DND-41 (cell line): ENCODE measurements around the gene TMEM44.

ENCODE experiments used
- ATAC-seq: fragments of 200-7000 bp; cut with Tn5 transposase; 3 replicates; pipeline ENCODE4 v1.9.1; 2021; ENCODE audit warnings: low read depth; ENCODE audit not compliant: insufficient read depth
- DNase-seq: peaks from one replicate; pipeline ENCODE4 v3.0.0-alpha.2; 2020
- H2AFZ ChIP-seq: 2 replicates; pipeline ENCODE4 v1.6.0; 2012; ENCODE audit warnings: low read depth, low read length
- H3K27ac ChIP-seq: 2 replicates; pipeline ENCODE4 v1.5.1; 2012; ENCODE audit warnings: low read length, inconsistent platforms
- H3K27me3 ChIP-seq: fragments of 200-600 bp; sonication (generic); 2 replicates; pipeline ENCODE4 v1.6.0; 2012; ENCODE audit warnings: low read length, mild to moderate bottlenecking, inconsistent platforms; ENCODE audit not compliant: insufficient read depth, poor library complexity
- H3K36me3 ChIP-seq: 2 replicates; pipeline ENCODE4 v1.5.1; 2012; ENCODE audit warnings: low read length, inconsistent platforms; ENCODE audit not compliant: insufficient read depth
- H3K4me1 ChIP-seq: 2 replicates; pipeline ENCODE4 v1.5.1; 2012; ENCODE audit warnings: mild to moderate bottlenecking, low read length; ENCODE audit not compliant: insufficient read depth
- H3K4me2 ChIP-seq: 2 replicates; pipeline ENCODE4 v1.6.0; 2012; ENCODE audit warnings: mild to moderate bottlenecking, moderate library complexity, low read length, inconsistent platforms; ENCODE audit not compliant: insufficient read depth
- H3K4me3 ChIP-seq, 2 experiments: fragments of 200-600 bp in 1 of 2; shearing (Covaris generic) in 1 of 2; 2 replicates each; pipeline ENCODE4 v1.5.1; 2012 to 2016; ENCODE audit warnings: inconsistent platforms in 2 of 2, low read length in 2 of 2, mild to moderate bottlenecking in 2 of 2, low read depth in 1 of 2, moderate library complexity in 1 of 2
- H3K79me2 ChIP-seq: 2 replicates; pipeline ENCODE4 v1.6.0; 2012; ENCODE audit warnings: low read length, inconsistent platforms; ENCODE audit not compliant: insufficient read depth
- H3K9ac ChIP-seq: 2 replicates; pipeline ENCODE4 v1.6.0; 2012; ENCODE audit warnings: low read depth, mild to moderate bottlenecking, inconsistent platforms, low read length, moderate library complexity
- H3K9me3 ChIP-seq: 2 replicates; pipeline ENCODE4 v1.5.1; 2012; ENCODE audit warnings: low read length, moderate library complexity, mild to moderate bottlenecking, inconsistent platforms; ENCODE audit not compliant: insufficient read depth, severe bottlenecking
- H4K20me1 ChIP-seq: 2 replicates; pipeline ENCODE4 v1.6.0; 2012; ENCODE audit warnings: low read length; ENCODE audit not compliant: insufficient read depth
- EZH2 ChIP-seq: IDR thresholded peaks from 3 replicates; pipeline ENCODE4 v1.6.1; 2012; ENCODE audit warnings: borderline replicate concordance, low read depth, mild to moderate bottlenecking, moderate library complexity, low read length, inconsistent platforms; ENCODE audit not compliant: severe bottlenecking
- TF ChIP-seq, protein P1 (sequence below): IDR thresholded peaks from 2 replicates; pipeline ENCODE4 v1.5.1; 2012; ENCODE audit warnings: borderline replicate concordance, low read length, moderate library complexity, mild to moderate bottlenecking; ENCODE audit not compliant: poor library complexity, severe bottlenecking; ENCODE audit errors: extremely low read depth

The TMEM44 gene

DNA sequence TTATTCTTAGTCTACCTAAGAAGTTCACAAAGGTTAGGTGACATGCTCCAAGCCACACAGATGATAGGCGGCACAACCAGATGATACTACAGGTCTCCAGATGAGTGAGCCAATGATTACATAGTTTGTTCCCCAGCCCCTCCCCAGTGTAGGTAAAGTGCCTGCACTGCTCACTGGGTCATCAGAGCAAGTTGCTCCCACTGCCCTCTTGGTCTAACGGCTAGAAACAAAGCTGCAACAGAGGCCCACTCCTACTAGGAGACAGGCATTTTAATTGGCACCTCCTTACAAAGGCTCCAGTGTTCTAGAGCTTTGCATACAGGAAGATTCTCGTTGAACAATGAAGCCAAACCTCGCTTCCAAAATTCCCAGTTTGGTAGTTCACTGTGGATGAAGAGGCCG is 47.3 kb downstream of the TMEM44 start:
- ATAC-seq (no peak), DNase-seq (no peak)
- no peaks in the 10 kb centered on the region for H4K20me1 ChIP-seq
- TF ChIP-seq, protein P1, sequence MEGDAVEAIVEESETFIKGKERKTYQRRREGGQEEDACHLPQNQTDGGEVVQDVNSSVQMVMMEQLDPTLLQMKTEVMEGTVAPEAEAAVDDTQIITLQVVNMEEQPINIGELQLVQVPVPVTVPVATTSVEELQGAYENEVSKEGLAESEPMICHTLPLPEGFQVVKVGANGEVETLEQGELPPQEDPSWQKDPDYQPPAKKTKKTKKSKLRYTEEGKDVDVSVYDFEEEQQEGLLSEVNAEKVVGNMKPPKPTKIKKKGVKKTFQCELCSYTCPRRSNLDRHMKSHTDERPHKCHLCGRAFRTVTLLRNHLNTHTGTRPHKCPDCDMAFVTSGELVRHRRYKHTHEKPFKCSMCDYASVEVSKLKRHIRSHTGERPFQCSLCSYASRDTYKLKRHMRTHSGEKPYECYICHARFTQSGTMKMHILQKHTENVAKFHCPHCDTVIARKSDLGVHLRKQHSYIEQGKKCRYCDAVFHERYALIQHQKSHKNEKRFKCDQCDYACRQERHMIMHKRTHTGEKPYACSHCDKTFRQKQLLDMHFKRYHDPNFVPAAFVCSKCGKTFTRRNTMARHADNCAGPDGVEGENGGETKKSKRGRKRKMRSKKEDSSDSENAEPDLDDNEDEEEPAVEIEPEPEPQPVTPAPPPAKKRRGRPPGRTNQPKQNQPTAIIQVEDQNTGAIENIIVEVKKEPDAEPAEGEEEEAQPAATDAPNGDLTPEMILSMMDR: no peak
- TF ChIP-seq EZH2: no peak
- no peak overlapping the region for H3K9ac ChIP-seq
- H3K4me2 ChIP-seq: no peak overlapping the region
- no peaks in the 10 kb centered on the region for H3K27me3 ChIP-seq
- no peak overlapping the region for H2AFZ ChIP-seq
- H3K9me3 ChIP-seq: no peaks in the 10 kb centered on the region
- H3K4me1 ChIP-seq: peaks cover 17% of the 10 kb centered on the region
- H3K36me3 ChIP-seq: peaks cover 39% of the 10 kb centered on the region
- H3K79me2 ChIP-seq: peaks cover 11% of the 10 kb centered on the region
- no peak overlapping the region for H3K27ac ChIP-seq
- H3K4me3 ChIP-seq: no peak overlapping the region

DNA sequence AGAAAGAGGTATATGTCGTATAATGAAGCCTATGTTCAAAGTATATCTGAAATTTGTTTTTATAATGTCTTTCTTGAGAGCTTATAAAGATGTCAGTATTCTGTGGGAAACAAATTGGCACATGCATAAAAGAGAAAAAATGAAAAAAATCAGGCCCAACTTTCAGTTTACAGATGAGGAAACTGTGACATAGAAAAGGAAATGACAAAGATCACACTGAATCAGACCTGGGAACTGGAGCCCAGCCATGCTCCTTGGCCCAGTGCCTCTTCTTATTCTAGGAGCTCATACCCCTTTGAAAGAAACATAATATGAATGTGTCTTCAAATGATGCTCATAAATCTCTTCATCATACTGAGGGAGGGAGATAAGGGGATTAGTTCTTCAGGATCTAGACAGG is 48.4 kb downstream of the TMEM44 start:
- Histone ChIP-seq H3K79me2 (peaks cover 11% of the 10 kb centered on the region), H3K4me2 (peak overlapping the region; percentile 81), H2AFZ (no peak overlapping the region), H4K20me1 (no peaks in the 10 kb centered on the region), H3K4me3 (peak overlapping the region; percentile 74 to 90; a peak in 3 of 4 replicates), H3K9me3 (no peaks in the 10 kb centered on the region), H3K4me1 (peaks cover 17% of the 10 kb centered on the region), H3K27me3 (no peaks in the 10 kb centered on the region), H3K9ac (peak overlapping the region; percentile 91), H3K27ac (no peak overlapping the region; the same call in 1 of the 2 replicates), H3K36me3 (peaks cover 32% of the 10 kb centered on the region)
- TF ChIP-seq EZH2: no peak
- TF ChIP-seq, protein P1: no peak
- DNase-seq: no peak
- no peak for ATAC-seq

DNA sequence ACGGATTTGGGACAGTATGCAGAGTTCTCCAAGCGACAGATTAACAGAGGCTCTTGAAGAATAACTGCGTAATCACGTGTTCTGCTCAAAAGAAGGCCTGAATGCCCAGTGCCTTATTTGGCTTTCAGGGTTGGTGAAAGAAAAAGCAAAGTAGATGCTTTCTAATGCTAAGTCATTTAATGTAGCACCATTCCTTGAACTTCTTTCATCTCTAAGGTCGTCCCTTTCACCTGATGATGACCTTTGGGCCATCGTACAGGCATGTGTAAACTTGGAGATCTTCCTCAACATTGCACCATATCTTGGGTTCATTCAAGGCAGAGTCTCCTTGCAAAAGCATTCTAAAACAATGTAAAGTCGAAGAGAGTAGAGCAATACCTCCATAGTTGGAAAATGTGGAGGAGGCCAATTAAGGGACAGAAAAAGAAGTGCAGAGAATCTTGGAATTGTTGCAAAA is 48.9 kb downstream of the TMEM44 start:
- peak overlapping the region; percentile 96 for H2AFZ ChIP-seq
- peaks cover 27% of the 10 kb centered on the region for H3K36me3 ChIP-seq
- peak overlapping the region; percentile 81 for H3K4me2 ChIP-seq
- H3K27ac ChIP-seq: peak overlapping the region; percentile 92
- no peaks in the 10 kb centered on the region for H3K27me3 ChIP-seq
- H3K4me3 ChIP-seq: peak overlapping the region; percentile 74 to 90
- H3K9me3 ChIP-seq: no peaks in the 10 kb centered on the region
- DNase-seq (no peak), ATAC-seq (no peak)
- TF ChIP-seq EZH2: no peak
- TF ChIP-seq, protein P1: no peak
- peak overlapping the region; percentile 91 for H3K9ac ChIP-seq
- H4K20me1 ChIP-seq: no peaks in the 10 kb centered on the region
- peaks cover 11% of the 10 kb centered on the region for H3K79me2 ChIP-seq
- H3K4me1 ChIP-seq: peaks cover 17% of the 10 kb centered on the region
